Measurements from ENCODE around the gene GCC2. TPM values are rescaled to one million over a fixed set of nuclear protein-coding genes. Genes with fewer than 3 reads are reported as not detected.

The GCC2 gene
- total and polyA plus RNA-seq, 9 of the 15 experiments (the other 6 are each of a cell fraction or from before 2014, with no cell fraction given): 11.4 to 35.7 (median 19.9) TPM

DNA sequence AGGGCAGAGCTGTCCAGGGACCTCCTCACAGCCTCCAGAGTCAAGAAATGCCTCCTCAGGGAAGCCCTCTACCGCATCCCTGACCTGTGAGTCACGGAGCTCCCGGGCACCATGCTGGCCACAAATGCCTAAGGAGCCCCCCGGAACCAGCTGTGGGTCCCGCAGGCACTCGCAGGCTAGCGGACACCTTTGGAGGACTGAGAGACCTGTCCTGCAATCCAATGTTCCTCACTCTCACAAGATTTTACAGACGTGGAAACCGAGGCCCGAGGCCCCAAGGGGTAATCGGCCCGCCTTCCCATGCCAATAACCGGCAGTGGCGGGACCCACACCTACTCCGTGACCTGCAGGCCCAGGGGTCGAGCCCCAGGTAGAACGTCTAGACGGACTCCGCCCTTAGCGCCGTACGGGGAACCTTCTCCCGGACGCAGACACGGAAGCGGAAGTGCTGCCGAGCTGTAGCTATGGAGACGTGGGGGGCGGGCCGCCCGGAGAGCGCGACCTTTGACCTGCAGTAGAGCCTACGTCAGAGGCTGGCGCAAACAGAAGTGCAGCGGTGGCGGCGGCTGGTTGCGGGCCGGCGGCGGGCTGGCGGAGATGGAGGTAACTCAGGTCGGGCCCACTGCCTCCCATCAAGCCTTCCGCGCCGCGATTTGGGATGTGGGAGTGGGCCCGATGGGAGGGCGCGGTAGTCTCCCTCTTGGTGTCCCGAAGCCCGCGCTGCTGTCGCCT, at the start of gene GCC2 (continued):
- TF ChIP-seq, protein P1, sequence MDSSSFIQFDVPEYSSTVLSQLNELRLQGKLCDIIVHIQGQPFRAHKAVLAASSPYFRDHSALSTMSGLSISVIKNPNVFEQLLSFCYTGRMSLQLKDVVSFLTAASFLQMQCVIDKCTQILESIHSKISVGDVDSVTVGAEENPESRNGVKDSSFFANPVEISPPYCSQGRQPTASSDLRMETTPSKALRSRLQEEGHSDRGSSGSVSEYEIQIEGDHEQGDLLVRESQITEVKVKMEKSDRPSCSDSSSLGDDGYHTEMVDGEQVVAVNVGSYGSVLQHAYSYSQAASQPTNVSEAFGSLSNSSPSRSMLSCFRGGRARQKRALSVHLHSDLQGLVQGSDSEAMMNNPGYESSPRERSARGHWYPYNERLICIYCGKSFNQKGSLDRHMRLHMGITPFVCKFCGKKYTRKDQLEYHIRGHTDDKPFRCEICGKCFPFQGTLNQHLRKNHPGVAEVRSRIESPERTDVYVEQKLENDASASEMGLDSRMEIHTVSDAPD (CRISPR knock-in tag; IDR thresholded peaks at IDR 0.05): no peak
- TF ChIP-seq, protein P2, sequence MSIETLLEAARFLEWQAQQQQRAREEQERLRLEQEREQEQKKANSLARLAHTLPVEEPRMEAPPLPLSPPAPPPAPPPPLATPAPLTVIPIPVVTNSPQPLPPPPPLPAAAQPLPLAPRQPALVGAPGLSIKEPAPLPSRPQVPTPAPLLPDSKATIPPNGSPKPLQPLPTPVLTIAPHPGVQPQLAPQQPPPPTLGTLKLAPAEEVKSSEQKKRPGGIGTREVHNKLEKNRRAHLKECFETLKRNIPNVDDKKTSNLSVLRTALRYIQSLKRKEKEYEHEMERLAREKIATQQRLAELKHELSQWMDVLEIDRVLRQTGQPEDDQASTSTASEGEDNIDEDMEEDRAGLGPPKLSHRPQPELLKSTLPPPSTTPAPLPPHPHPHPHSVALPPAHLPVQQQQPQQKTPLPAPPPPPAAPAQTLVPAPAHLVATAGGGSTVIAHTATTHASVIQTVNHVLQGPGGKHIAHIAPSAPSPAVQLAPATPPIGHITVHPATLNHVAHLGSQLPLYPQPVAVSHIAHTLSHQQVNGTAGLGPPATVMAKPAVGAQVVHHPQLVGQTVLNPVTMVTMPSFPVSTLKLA (conservative IDR thresholded peaks at IDR 0.05): peak; percentile 42 to 83
- TF ChIP-seq ZNF551 (CRISPR knock-in tag; IDR thresholded peaks at IDR 0.05): no peak
- TF ChIP-seq, protein P3, sequence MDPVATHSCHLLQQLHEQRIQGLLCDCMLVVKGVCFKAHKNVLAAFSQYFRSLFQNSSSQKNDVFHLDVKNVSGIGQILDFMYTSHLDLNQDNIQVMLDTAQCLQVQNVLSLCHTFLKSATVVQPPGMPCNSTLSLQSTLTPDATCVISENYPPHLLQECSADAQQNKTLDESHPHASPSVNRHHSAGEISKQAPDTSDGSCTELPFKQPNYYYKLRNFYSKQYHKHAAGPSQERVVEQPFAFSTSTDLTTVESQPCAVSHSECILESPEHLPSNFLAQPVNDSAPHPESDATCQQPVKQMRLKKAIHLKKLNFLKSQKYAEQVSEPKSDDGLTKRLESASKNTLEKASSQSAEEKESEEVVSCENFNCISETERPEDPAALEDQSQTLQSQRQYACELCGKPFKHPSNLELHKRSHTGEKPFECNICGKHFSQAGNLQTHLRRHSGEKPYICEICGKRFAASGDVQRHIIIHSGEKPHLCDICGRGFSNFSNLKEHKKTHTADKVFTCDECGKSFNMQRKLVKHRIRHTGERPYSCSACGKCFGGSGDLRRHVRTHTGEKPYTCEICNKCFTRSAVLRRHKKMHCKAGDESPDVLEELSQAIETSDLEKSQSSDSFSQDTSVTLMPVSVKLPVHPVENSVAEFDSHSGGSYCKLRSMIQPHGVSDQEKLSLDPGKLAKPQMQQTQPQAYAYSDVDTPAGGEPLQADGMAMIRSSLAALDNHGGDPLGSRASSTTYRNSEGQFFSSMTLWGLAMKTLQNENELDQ (CRISPR knock-in tag; IDR thresholded peaks at IDR 0.05; ENCODE audit: borderline replicate concordance): no peak
- TF ChIP-seq PRPF4 (IDR thresholded peaks at IDR 0.05; ENCODE audit: insufficient read depth, low read depth, low read length, poor library complexity, severe bottlenecking): no peak
- TF ChIP-seq ZNF79 (CRISPR knock-in tag; IDR thresholded peaks at IDR 0.05; ENCODE audit: low read depth): no peak
- TF ChIP-seq TAF15 (IDR thresholded peaks at IDR 0.05; ENCODE audit: low read depth, low read length): no peak
- no peak for TF ChIP-seq ILF3 (IDR thresholded peaks at IDR 0.05; ENCODE audit: borderline replicate concordance)
- TF ChIP-seq DDX20 (tag; IDR thresholded peaks at IDR 0.05; ENCODE audit: low read depth): no peak
- no peak for TF ChIP-seq HDAC6 (IDR thresholded peaks at IDR 0.05; ENCODE audit: low read depth, low read length)
- TF ChIP-seq U2AF2 (optimal IDR thresholded peaks at IDR 0.05; ENCODE audit: low read depth, low read length): no peak
- no peak for TF ChIP-seq DMBX1 (CRISPR knock-in tag; IDR thresholded peaks at IDR 0.05; ENCODE audit: borderline replicate concordance)
- TF ChIP-seq MCM2 (IDR thresholded peaks at IDR 0.05; ENCODE audit: low read depth): no peak
- TF ChIP-seq, protein P4, sequence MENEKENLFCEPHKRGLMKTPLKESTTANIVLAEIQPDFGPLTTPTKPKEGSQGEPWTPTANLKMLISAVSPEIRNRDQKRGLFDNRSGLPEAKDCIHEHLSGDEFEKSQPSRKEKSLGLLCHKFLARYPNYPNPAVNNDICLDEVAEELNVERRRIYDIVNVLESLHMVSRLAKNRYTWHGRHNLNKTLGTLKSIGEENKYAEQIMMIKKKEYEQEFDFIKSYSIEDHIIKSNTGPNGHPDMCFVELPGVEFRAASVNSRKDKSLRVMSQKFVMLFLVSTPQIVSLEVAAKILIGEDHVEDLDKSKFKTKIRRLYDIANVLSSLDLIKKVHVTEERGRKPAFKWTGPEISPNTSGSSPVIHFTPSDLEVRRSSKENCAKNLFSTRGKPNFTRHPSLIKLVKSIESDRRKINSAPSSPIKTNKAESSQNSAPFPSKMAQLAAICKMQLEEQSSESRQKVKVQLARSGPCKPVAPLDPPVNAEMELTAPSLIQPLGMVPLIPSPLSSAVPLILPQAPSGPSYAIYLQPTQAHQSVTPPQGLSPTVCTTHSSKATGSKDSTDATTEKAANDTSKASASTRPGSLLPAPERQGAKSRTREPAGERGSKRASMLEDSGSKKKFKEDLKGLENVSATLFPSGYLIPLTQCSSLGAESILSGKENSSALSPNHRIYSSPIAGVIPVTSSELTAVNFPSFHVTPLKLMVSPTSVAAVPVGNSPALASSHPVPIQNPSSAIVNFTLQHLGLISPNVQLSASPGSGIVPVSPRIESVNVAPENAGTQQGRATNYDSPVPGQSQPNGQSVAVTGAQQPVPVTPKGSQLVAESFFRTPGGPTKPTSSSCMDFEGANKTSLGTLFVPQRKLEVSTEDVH (IDR thresholded peaks at IDR 0.05; ENCODE audit: low read depth, partially characterized antibody): peak; percentile 85
- TF ChIP-seq RCOR1 (IDR thresholded peaks at IDR 0.05; ENCODE audit: borderline replicate concordance in 1 of 2, low read depth in 2 of 2, low read length in 2 of 2): peak in 1 of 2 experiments; percentile 17; a peak in 1 of 4 replicates
- no peak for TF ChIP-seq RFX7 (CRISPR knock-in tag; IDR thresholded peaks at IDR 0.05)
- TF ChIP-seq ZNF431 (CRISPR knock-in tag; IDR thresholded peaks at IDR 0.05): no peak
- TF ChIP-seq TAF7 (tag; IDR thresholded peaks at IDR 0.05): no peak
- no peak for TF ChIP-seq SMARCE1 (IDR thresholded peaks at IDR 0.05)
- TF ChIP-seq MCM3 (IDR thresholded peaks at IDR 0.05): no peak
